GM12878 (cell line): ENCODE data around the gene GPSM1. TPM values are rescaled to one million over a fixed set of nuclear protein-coding genes. Genes with fewer than 3 reads are reported as not detected.

Source experiments
- ATAC-seq: fragments of 200-7000 bp; cut with Tn5 transposase; 3 replicates; pipeline ENCODE4 v1.9.1; 2020; ENCODE audit warnings: mild to moderate bottlenecking, moderate library complexity
- Bru-seq: library from RNA; stranded (reverse); fragments of 400-500 nt; gene quantifications from one replicate; lab custom pipeline; 2021; lab: Mats Ljungman, UMichigan
- BruChase-seq, 2 experiments: library from RNA; stranded (reverse); fragments of 400-500 nt; gene quantifications; one replicate each; lab custom pipeline; 2021; lab: Mats Ljungman, UMichigan
- BruUV-seq: library from RNA; stranded (reverse); fragments of 400-500 nt; replicated peaks from 2 replicates; lab custom pipeline; 2021; lab: Mats Ljungman, UMichigan
- CTCF ChIA-PET: fragments of 300-600 bp; sonication (Branson Sonifier 250); formaldehyde crosslinking; extraction: SDS; loops from one replicate; lab custom pipeline; 2021; ENCODE audit warnings: inconsistent platforms; lab: Yijun Ruan, JAX
- POLR2A ChIA-PET: fragments of 350-600 bp; formaldehyde crosslinking; extraction: SDS; loops from one replicate; lab custom pipeline; 2021; ENCODE audit warnings: inconsistent platforms; lab: Charles Lee
- RAD21 ChIA-PET: fragments of 300-600 bp; sonication (Branson Sonifier 250); formaldehyde crosslinking; loops from one replicate; lab custom pipeline; 2023; ENCODE audit warnings: antibody characterized with exemption; ENCODE audit not compliant: unreplicated experiment; lab: Charles Lee
- SMC1A ChIA-PET: fragments of 300-600 bp; sonication (Branson Sonifier 250); formaldehyde crosslinking; loops from one replicate; lab custom pipeline; 2023; ENCODE audit not compliant: unreplicated experiment, uncharacterized antibody; lab: Charles Lee
- DNase-seq: peaks from one replicate; pipeline ENCODE4 v3.0.0-alpha.2; 2011; ENCODE audit warnings: low read depth, low spot score
- FAIRE-seq: peaks from 3 replicates; lab custom pipeline; 2011; peaks lifted over from hg19 to GRCh38; lab: Jason Lieb, UNC
- H2AFZ ChIP-seq: 2 replicates; pipeline ENCODE4 v1.6.0; 2011; ENCODE audit warnings: low read depth, low read length, control low read depth; ENCODE audit not compliant: control insufficient read depth
- H3K27ac ChIP-seq: 2 replicates; pipeline ENCODE4 v1.5.1; 2011; ENCODE audit warnings: control low read depth; ENCODE audit not compliant: control insufficient read depth, insufficient read depth
- H3K27me3 ChIP-seq, 2 experiments: replicated peaks in 1 of 2; 2 replicates each; pipeline versions ENCODE4 v1.6.0 to v1.6.1; 2011; ENCODE audit warnings: low read length in 1 of 2; ENCODE audit not compliant: control insufficient read depth in 2 of 2, insufficient read depth in 2 of 2
- H3K36me3 ChIP-seq, 2 experiments: 2 replicates each; pipeline ENCODE4 v1.5.1; 2011; ENCODE audit warnings: low read length in 1 of 2; ENCODE audit not compliant: control insufficient read depth in 2 of 2, insufficient read depth in 2 of 2
- H3K4me1 ChIP-seq: 2 replicates; pipeline ENCODE4 v1.6.1; 2011; ENCODE audit warnings: mild to moderate bottlenecking, low read length, moderate library complexity, mixed read lengths; ENCODE audit not compliant: control insufficient read depth, insufficient read depth
- H3K4me2 ChIP-seq: 2 replicates; pipeline ENCODE4 v1.6.0; 2011; ENCODE audit warnings: control low read depth; ENCODE audit not compliant: control insufficient read depth, insufficient read depth
- H3K4me3 ChIP-seq: fragments of 200-600 bp; sonication (generic); 2 replicates; pipeline ENCODE4 v1.5.1; 2016
- H3K79me2 ChIP-seq: 2 replicates; pipeline ENCODE4 v1.6.0; 2011; ENCODE audit warnings: low read length; ENCODE audit not compliant: control insufficient read depth, insufficient read depth
- H3K9ac ChIP-seq: 2 replicates; pipeline ENCODE4 v1.8.0; 2011; ENCODE audit warnings: low read length, control low read depth, mixed read lengths; ENCODE audit not compliant: control insufficient read depth, insufficient read depth
- H3K9me3 ChIP-seq: replicated peaks from 3 replicates; pipeline ENCODE4 v1.5.1; 2011; ENCODE audit warnings: mild to moderate bottlenecking, low read length; ENCODE audit not compliant: control insufficient read depth, insufficient read depth
- H4K20me1 ChIP-seq: 2 replicates; pipeline ENCODE4 v1.6.0; 2011; ENCODE audit not compliant: control insufficient read depth, insufficient read depth
- BHLHE40 ChIP-seq, 2 experiments: fragments of 450-650 bp in 1 of 2; IDR thresholded peaks; 2 replicates each; pipeline ENCODE4 v1.6.1; 2011 to 2017; ENCODE audit warnings: low read depth in 2 of 2, borderline replicate concordance in 1 of 2, improper control_type of control experiment in 1 of 2, low read length in 1 of 2, mild to moderate bottlenecking in 1 of 2
- FOS ChIP-seq: IDR thresholded peaks from 3 replicates; pipeline ENCODE4 v1.6.1; 2011; ENCODE audit warnings: borderline replicate concordance; ENCODE audit not compliant: insufficient read length; ENCODE audit errors: extremely low read depth
- RBBP5 ChIP-seq: fragments of 200-600 bp; sonication (generic); conservative IDR thresholded peaks from 2 replicates; pipeline ENCODE4 v1.6.1; 2016
- WGBS: methylation state at CpG from one replicate; pipeline ENCODE4 v1.1.6; 2016; ENCODE audit warnings: low lambda C conversion rate; ENCODE audit not compliant: insufficient replicate concordance, insufficient coverage; ENCODE audit errors: missing lambda C conversion rate; 5-methylcytosine and 5-hydroxymethylcytosine counted together
- in situ Hi-C: fragments of 300-500 bp; cut with MboI; formaldehyde crosslinking; loops from 9 replicates; pipeline ENCODE4 v1.14.3; 2018; ENCODE audit warnings: mixed read lengths
- intact Hi-C: fragments of 100-400 bp; cut with micrococcal nuclease; formaldehyde crosslinking; loops from one replicate; pipeline ENCODE4 v1.14.2; 2022; ENCODE audit not compliant: unreplicated experiment
- long read RNA-seq, 2 experiments: library from polyadenylated mRNA; unstranded; transcript quantifications; one replicate each; pipeline ENCODE4 v2.0.0, GENCODE V29; 2019 to 2020
- polyA minus RNA-seq, 3 experiments: library from RNA; depleted of rRNA, polyadenylated mRNA; stranded (reverse); fragments of >200 nt; gene quantifications; 2 replicates each; pipeline ENCODE4 v1.2.3, GENCODE V29; 2011
- polyA plus RNA-seq, 11 experiments: library from polyadenylated mRNA; depleted of rRNA in 4 of 11; unstranded in 6 of 11; stranded (reverse) in 5 of 11; fragments of >200 nt; fragmentation: Nextera tagmentation in 4 of 11; fragmentation: Illumina TruSeq in 1 of 11; extraction: Ambion mirVana in 4 of 11; extraction: Trizol in 1 of 11; gene quantifications; 1 replicate in 1 of 11; 2 replicates in 10 of 11; pipeline versions ENCODE4 v1.2.1 to v1.2.3, GENCODE V29; 2011 to 2016; ENCODE audit warnings: inconsistent platforms in 2 of 11, missing spikeins in 2 of 11, low read depth in 1 of 11
- total RNA-seq, 4 experiments: library from RNA; depleted of rRNA in 3 of 4; stranded (reverse); fragments of >200 nt in 3 of 4; fragmentation: Illumina TruSeq in 1 of 4; extraction: Trizol in 1 of 4; gene quantifications; 2 replicates each; pipeline versions ENCODE4 v1.2.1 to v1.2.3, GENCODE V29; 2013 to 2021

The GPSM1 gene
- total RNA-seq (2013; cell fraction: nucleolus; rRNA removed), result 0.98 and 1.7 TPM in 2 replicates
- total RNA-seq (2014; rRNA removed) (not detected in 2 replicates), total RNA-seq (2014; rRNA removed; fragmentation: Illumina TruSeq; extraction: Trizol) (not detected in 2 replicates), total RNA-seq (2021) (0.10 TPM in 1 of 2 replicates, not detected in the other), polyA plus RNA-seq (2011; rRNA removed) (0.04 and 0.10 TPM in 2 replicates), polyA plus RNA-seq (2014; fragmentation: Illumina TruSeq; extraction: Trizol) (not detected in 2 replicates), polyA plus RNA-seq (2014; fragmentation: Nextera tagmentation; extraction: Ambion mirVana) (not detected), polyA plus RNA-seq (2014; rRNA removed) (0.04 TPM in 2 replicates), polyA plus RNA-seq (2016; fragmentation: Nextera tagmentation; extraction: Ambion mirVana) (not detected), polyA minus RNA-seq (2011; rRNA and poly(A)+ RNA removed) (0.10 TPM in 1 of 2 replicates, not detected in the other), Bru-seq, nascent RNA (percentile 9 among the genes with signal in this experiment), BruChase-seq, experiment 1, labeled RNA remaining after a 6-hour chase (percentile 6 among the genes with signal in this experiment), BruChase-seq, experiment 2, labeled RNA remaining after a 2-hour chase (percentile 10 among the genes with signal in this experiment)
- not detected for polyA plus RNA-seq (2011; ENCODE audit: low read depth)
- polyA plus RNA-seq (2011; cell fraction: cytosol; rRNA removed), result 0.12 and 0.15 TPM in 2 replicates
- 0.61 and 1.2 TPM in 2 replicates for polyA plus RNA-seq (2011; cell fraction: nucleus; rRNA removed)
- 0.14 and 0.19 TPM in 2 replicates for polyA plus RNA-seq (2012)
- polyA minus RNA-seq (2011; cell fraction: cytosol; rRNA and poly(A)+ RNA removed), result 0.67 TPM in 1 of 2 replicates, not detected in the other
- 0.29 and 0.48 TPM in 2 replicates for polyA minus RNA-seq (2011; cell fraction: nucleus; rRNA and poly(A)+ RNA removed)
- long read RNA-seq, experiment 1, result 0 reads
- long read RNA-seq, experiment 2, result 0 reads

GRCh38 chr9:136327304-136327974 lies at the start of gene GPSM1:
Gene GPSM1, plus strand, starts transcription at chr9:136327539. Its CDS starts 157 bp downstream, at chr9:136327696.
- Histone ChIP-seq H3K27ac (no peak within 1 kb of the TSS), H2AFZ (no peak within 1 kb of the TSS), H3K36me3 (no peaks in the 10 kb centered on the region), H3K9ac (no peak within 1 kb of the TSS), H3K4me1 (no peaks in the 10 kb centered on the region), H3K4me2 (no peak within 1 kb of the TSS), H3K27me3 (peaks cover 8 to 9% of the 10 kb centered on the region in 2 experiments; a peak in 3 of 4 replicates), H4K20me1 (no peaks in the 10 kb centered on the region), H3K9me3 (no peaks in the 10 kb centered on the region), H3K79me2 (no peaks in the 10 kb centered on the region), H3K4me3 (no peak within 1 kb of the TSS)
- no peak for ATAC-seq
- WGBS, result 0% methylated on average over 4 of the region's 88 CpGs
- RAD21 ChIA-PET, result no interaction called here
- POLR2A ChIA-PET, result no interaction called here
- no peak for FAIRE-seq
- TF ChIP-seq BHLHE40 (IDR thresholded peaks at IDR 0.05; ENCODE audit: borderline replicate concordance in 1 of 2, low read depth in 2 of 2, low read length in 1 of 2), result peak in 1 of 2 experiments; percentile 8; a peak in 1 of 4 replicates
- no peak for TF ChIP-seq RBBP5
- TF ChIP-seq FOS, result no peak
- BruUV-seq, result no TSS peak
- SMC1A ChIA-PET, result no interaction called here
- in situ Hi-C loops, result no loop called here
- no peak for DNase-seq
- intact Hi-C loops, result no loop called here
- CTCF ChIA-PET, result no interaction called here
